GM10248 (cell line): Measurements from ENCODE around the gene SACS.
"Not testable (repeated sequence)": the region's sequence is repeated elsewhere in the genome, so short reads cannot be mapped to it uniquely, and the experiment has no call there.

ENCODE experiments used
- CTCF ChIA-PET: fragments of 300-600 bp; sonication (Branson Sonifier 250); formaldehyde crosslinking; extraction: SDS; loops from one replicate; lab custom pipeline; 2021; ENCODE audit warnings: antibody characterized with exemption; lab: Yijun Ruan, JAX
- POLR2A ChIA-PET: fragments of 350-650 bp; sonication (Branson Sonifier 250); formaldehyde crosslinking; extraction: SDS; loops from one replicate; lab custom pipeline; 2020; ENCODE audit warnings: antibody characterized with exemption; lab: Yijun Ruan, JAX
- DNase-seq: peaks from one replicate; pipeline ENCODE4 v3.0.0; 2012; ENCODE audit errors: extremely low spot score
- TF ChIP-seq, protein P1 (sequence below): IDR thresholded peaks from 2 replicates; pipeline ENCODE4 v1.5.1; 2012; ENCODE audit warnings: mild to moderate bottlenecking, low read depth; ENCODE audit errors: extremely low read depth, missing control alignments, control extremely low read depth

Gene SACS

GRCh38 chr13:23449398-23450162 lies 16.1 kb upstream of the SACS start:
- ChIA-PET CTCF (no interaction called here), POLR2A (no interaction called here)
- no peak for DNase-seq
- TF ChIP-seq, protein P1, sequence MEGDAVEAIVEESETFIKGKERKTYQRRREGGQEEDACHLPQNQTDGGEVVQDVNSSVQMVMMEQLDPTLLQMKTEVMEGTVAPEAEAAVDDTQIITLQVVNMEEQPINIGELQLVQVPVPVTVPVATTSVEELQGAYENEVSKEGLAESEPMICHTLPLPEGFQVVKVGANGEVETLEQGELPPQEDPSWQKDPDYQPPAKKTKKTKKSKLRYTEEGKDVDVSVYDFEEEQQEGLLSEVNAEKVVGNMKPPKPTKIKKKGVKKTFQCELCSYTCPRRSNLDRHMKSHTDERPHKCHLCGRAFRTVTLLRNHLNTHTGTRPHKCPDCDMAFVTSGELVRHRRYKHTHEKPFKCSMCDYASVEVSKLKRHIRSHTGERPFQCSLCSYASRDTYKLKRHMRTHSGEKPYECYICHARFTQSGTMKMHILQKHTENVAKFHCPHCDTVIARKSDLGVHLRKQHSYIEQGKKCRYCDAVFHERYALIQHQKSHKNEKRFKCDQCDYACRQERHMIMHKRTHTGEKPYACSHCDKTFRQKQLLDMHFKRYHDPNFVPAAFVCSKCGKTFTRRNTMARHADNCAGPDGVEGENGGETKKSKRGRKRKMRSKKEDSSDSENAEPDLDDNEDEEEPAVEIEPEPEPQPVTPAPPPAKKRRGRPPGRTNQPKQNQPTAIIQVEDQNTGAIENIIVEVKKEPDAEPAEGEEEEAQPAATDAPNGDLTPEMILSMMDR, result no peak

- CTCF ChIA-PET, result no interaction called here
Measured at GRCh38 chr13:23447927-23448326, 14.4 kb upstream of the SACS start.

DNA sequence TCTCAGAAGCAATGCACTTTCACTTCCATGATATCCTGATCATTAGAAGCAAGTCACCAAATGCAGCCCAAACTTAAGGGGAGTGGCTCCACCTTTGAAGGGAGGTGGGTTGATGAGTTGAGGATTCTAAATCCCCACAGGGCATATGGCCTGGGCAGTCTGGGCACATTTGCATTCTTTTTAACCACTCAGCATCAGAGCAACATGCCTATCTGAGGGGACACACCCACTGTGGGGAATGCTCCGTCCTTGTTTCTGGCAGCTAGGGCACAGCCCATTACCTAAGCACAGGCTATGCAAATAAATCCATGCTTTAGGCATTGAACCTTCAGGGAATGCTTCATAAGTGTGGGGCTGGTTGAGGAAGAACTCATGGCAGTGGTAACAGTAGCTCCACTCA lies 12.3 kb upstream of the SACS start:
- no peak for DNase-seq
- TF ChIP-seq, protein P1, result no peak
- ChIA-PET CTCF (interaction anchor here (0.9 to 3.6 kb wide), 2 partner anchors 9 to 13 kb away, joined by 3 to 14 read pairs; no protein-coding TSS in a partner anchor), POLR2A (no interaction called here)

More at GRCh38 chr13:23447927-23448326, 14.4 kb upstream of the SACS start:
- POLR2A ChIA-PET, result no interaction called here
- no peak for DNase-seq
- TF ChIP-seq, protein P1, result no peak

DNA sequence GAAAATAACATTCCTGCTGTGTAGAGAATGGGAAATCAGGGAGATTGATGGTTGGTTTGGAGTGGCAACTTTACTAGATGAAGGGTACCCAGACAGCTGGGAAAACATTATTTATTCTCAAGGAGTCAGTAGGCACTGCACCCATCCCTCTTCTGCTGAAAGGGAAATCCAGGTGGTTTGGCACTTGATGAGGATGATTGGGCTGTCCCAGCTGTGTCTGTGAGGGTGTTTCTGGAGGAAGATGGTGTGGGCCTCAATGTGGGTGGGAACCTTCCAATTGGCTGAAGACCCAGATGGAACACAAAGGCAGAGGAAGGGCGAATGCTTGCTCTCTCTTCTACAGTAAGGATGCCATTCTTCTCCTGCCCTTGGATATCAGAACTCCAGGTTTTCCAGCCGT lies 10.4 kb upstream of the SACS start:
- no peak for DNase-seq
- TF ChIP-seq, protein P1, result no peak
- POLR2A ChIA-PET, result no interaction called here
- CTCF ChIA-PET, result interaction anchor here (1.9 to 3.6 kb wide), 2 partner anchors 11 to 13 kb away, joined by 6 to 14 read pairs; no protein-coding TSS in a partner anchor

DNA sequence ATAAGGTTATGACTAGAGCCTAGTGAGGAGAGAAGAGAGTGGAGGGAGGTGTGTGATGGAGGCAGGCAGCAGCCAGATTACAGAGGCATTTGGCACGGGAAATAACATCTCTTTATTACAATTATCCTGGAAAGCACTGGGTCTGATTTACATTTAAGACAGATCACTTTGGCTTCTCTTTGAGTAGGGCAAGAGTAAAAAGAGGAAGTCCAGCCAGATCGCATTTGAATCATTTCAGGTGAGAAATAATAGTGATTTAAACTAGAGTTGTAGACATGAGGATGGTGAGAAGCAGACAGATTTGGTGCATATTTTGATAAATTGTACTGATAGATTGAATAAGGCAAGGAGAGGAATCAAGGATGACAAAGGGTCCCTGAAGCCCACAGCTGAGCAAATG lies 9.6 kb upstream of the SACS start:
- ChIA-PET CTCF (interaction anchor here (1.9 to 3.6 kb wide), 2 partner anchors 12 to 14 kb away, joined by 6 to 14 read pairs; no protein-coding TSS in a partner anchor), POLR2A (no interaction called here)
- TF ChIP-seq, protein P1, result no peak
- DNase-seq, result no peak

GRCh38 chr13:23440821-23441618 lies 7.5 kb upstream of the SACS start:
- TF ChIP-seq, protein P1, result no peak
- ChIA-PET CTCF (interaction anchor here (1.6 kb wide), 1 partner anchor 17 kb away, joined by 5 read pairs; no protein-coding TSS in a partner anchor), POLR2A (no interaction called here)
- no peak for DNase-seq

- DNase-seq, POLR2A ChIA-PET: not testable (repeated sequence)
- CTCF ChIA-PET, result interaction anchor here (1.2 kb wide), 1 partner anchor 21 kb away, joined by 3 read pairs; no protein-coding TSS in a partner anchor
Measured at GRCh38 chr13:23440324-23440723, 6.8 kb upstream of the SACS start.
